T-helper 1 cell treated with Interleukin-12 subunit alpha and Interleukin-12 subunit beta and Interleukin-4 antibody, amounts not matched to agents 30 μg/mL and 1 μg/mL, for 36 hours (primary cell): ENCODE measurements around the gene SPTBN4.
"Not testable (repeated sequence)": the region's sequence is repeated elsewhere in the genome, so short reads cannot be mapped to it uniquely, and the experiment has no call there.

ENCODE experiments used
- H3K27ac Mint-ChIP-seq: one replicate; pipeline ENCODE4 v1.8.0; 2021; ENCODE audit warnings: mild to moderate bottlenecking, mixed read lengths
- H3K27me3 Mint-ChIP-seq: one replicate; pipeline ENCODE4 v1.8.0; 2021; ENCODE audit warnings: low read depth, mixed read lengths
- H3K36me3 Mint-ChIP-seq: one replicate; pipeline ENCODE4 v1.8.0; 2021; ENCODE audit warnings: low read depth, mixed read lengths
- H3K4me1 Mint-ChIP-seq: one replicate; pipeline ENCODE4 v1.8.0; 2021; ENCODE audit warnings: low read depth, mixed read lengths
- H3K4me3 Mint-ChIP-seq: one replicate; pipeline ENCODE4 v1.8.0; 2021; ENCODE audit warnings: mild to moderate bottlenecking, moderate library complexity, mixed read lengths
- H3K9me3 Mint-ChIP-seq: one replicate; pipeline ENCODE4 v1.8.0; 2021; ENCODE audit warnings: mixed read lengths

The SPTBN4 gene

GRCh38 chr19:40591724-40592123 is 124.9 kb downstream of the SPTBN4 start:
- H3K36me3 Mint-ChIP-seq: peaks cover 18% of the 10 kb centered on the region
- H3K4me3 Mint-ChIP-seq, H3K9me3 Mint-ChIP-seq, H3K27ac Mint-ChIP-seq: not testable (repeated sequence)
- H3K4me1 Mint-ChIP-seq: peaks cover 15% of the 10 kb centered on the region
- H3K27me3 Mint-ChIP-seq: peaks cover 20% of the 10 kb centered on the region

DNA sequence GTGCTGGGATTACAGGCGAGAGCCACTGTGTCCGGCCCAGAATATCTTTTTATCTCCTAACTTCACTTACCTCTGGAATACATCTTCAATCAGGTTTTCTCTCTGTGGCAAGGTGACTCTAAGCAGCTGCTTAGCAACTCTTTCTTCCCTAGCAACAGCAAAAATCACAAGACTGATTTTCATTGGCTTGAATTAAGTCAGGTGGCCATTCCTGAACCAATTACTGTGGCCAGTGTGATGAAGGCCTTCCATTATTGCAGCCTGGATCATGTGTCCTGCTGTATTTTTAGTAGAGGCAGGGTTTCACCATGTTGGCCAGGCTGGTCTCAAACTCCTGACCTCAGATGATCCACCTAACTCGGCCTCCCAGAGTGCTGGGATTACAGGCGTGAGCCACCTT is 125.4 kb downstream of the SPTBN4 start:
- peaks cover 22% of the 10 kb centered on the region for H3K27me3 Mint-ChIP-seq

DNA sequence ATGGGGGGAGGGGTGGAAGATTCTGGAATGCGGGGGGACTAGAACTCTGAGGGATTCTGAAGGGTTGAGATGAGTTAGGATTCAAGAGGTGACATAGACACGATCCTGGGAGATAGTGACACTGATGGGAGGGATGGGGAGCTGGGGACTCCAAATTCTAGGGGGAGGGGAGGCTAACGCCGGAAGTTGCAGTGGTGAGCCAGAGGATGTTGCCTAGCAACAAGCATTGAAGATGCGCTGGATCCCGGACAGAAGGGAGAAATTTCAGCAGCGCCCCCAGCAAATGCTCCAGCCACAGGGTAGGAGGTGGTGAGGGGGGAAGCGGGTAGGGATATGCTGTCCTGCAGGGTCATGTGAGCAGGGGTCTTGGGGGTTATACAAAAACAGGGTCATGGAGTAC is 127.5 kb downstream of the SPTBN4 start:
- Mint-ChIP-seq H3K36me3 (peaks cover 9% of the 10 kb centered on the region), H3K9me3 (no peaks in the 10 kb centered on the region), H3K27ac (no peak overlapping the region), H3K4me1 (peaks cover 21% of the 10 kb centered on the region), H3K27me3 (peaks cover 39% of the 10 kb centered on the region), H3K4me3 (no peak overlapping the region)

More for the DNA sequence above, 125.4 kb downstream of the SPTBN4 start:
- peaks cover 15% of the 10 kb centered on the region for H3K4me1 Mint-ChIP-seq
- peak overlapping the region; percentile 6 for H3K27ac Mint-ChIP-seq
- no peaks in the 10 kb centered on the region for H3K9me3 Mint-ChIP-seq
- no peak overlapping the region for H3K4me3 Mint-ChIP-seq
- peaks cover 15% of the 10 kb centered on the region for H3K36me3 Mint-ChIP-seq

GRCh38 chr19:40594657-40595091 is 127.9 kb downstream of the SPTBN4 start:
- Mint-ChIP-seq H3K36me3 (peaks cover 6% of the 10 kb centered on the region), H3K4me1 (peaks cover 23% of the 10 kb centered on the region), H3K9me3 (no peaks in the 10 kb centered on the region), H3K4me3 (no peak overlapping the region), H3K27ac (no peak overlapping the region), H3K27me3 (peaks cover 44% of the 10 kb centered on the region)

- H3K27me3 Mint-ChIP-seq: peaks cover 56% of the 10 kb centered on the region
- H3K4me3 Mint-ChIP-seq: no peak overlapping the region
- H3K36me3 Mint-ChIP-seq: peaks cover 5% of the 10 kb centered on the region
- H3K27ac Mint-ChIP-seq: no peak overlapping the region
- H3K4me1 Mint-ChIP-seq: peaks cover 33% of the 10 kb centered on the region
- no peaks in the 10 kb centered on the region for H3K9me3 Mint-ChIP-seq
Observed at GRCh38 chr19:40596608-40597328, 130.0 kb downstream of the SPTBN4 start.

DNA sequence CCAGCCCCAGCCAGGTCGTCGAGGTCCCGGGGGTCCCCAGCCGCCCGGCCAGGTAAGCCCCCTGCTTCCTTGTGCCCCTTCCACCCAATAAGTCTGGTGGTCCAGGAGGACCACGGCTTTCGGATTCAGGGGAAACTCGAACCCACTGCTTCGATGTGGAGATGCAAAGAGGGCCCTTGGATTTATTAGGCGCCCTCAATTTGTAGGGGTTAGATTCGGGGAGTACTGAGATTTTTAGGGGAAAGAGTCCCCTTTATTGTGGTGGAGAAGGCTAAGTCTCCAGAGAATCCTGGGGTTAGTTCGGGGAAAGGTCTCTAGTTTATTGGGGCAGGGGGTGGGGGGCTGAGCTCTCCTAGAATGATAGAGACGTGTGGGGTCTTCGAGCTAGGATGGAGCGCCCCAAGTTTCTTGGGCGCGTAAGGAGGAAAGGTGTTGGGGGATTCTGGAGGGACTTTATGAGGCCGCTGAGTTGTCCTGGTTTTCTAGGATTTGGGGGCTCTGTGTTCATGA is 130.6 kb downstream of the SPTBN4 start:
- H3K4me1 Mint-ChIP-seq: peaks cover 37% of the 10 kb centered on the region
- no peak overlapping the region for H3K4me3 Mint-ChIP-seq
- H3K36me3 Mint-ChIP-seq: peaks cover 2% of the 10 kb centered on the region
- H3K27me3 Mint-ChIP-seq: peaks cover 60% of the 10 kb centered on the region
- H3K27ac Mint-ChIP-seq: peak overlapping the region; percentile 26
- H3K9me3 Mint-ChIP-seq: no peaks in the 10 kb centered on the region

DNA sequence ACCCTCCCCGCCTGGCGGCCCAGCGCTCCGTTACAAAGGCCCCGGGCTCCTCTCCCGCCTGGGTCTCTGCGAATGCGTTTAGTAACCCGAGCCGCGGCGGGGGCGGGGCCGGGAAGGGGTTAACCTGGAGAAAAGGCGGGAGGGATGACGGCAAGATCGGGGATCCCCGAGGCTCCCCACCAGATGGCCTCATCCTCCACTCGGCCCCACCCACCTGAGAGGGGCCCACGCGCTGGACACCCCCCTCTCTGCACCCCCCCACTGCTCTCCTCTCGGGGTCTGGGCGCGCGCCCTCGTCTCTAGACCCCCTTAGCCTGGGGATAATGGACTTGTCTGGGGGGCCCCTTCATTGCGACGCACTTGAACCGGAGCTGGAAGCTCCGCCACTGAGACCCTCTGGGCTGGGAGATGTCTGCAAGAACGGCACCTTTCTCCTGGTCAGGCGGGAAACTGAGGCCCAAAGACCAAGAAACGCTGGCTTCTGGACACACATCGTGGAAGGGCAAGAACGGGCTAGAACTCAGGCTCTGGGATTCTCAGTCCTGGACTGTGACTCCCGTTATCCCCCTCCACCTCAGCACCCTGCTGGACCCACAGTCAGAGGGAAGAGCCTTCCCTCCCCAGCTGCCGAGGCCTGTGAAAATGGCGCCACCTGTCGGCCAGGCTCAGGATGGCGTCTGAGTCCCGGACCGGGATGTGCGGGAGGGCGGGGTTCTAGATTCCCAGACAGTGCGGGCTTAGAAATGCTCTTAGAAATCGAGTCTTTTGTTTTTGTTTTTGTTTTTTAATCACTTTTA is 131.5 kb downstream of the SPTBN4 start:
- Mint-ChIP-seq H3K27ac (no peak overlapping the region), H3K27me3 (peaks cover 65% of the 10 kb centered on the region), H3K4me3 (peak overlapping the region; percentile 3), H3K36me3 (peaks cover 2% of the 10 kb centered on the region), H3K9me3 (no peaks in the 10 kb centered on the region), H3K4me1 (peaks cover 42% of the 10 kb centered on the region)

DNA sequence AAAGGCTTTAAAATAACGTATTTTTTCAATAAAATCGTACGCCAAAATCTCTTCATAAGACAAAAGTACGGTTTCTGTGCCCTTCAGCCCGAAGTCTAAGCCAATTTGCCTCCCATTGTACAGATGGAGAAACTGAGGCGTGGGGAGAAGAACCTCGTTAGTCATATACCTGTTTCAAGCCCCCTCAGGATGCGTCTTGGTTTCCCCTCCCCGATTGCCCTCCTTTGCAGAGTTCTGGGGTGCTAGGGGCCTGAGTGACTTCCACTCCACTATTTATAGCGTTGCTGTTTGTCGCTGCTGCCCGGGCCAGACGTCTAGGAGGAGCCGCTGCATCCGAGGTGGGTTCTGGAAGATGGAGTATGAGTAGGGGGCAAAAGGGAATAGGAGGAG is 132.1 kb downstream of the SPTBN4 start:
- H3K36me3 Mint-ChIP-seq: peaks cover 2% of the 10 kb centered on the region
- no peak overlapping the region for H3K27ac Mint-ChIP-seq
- H3K4me3 Mint-ChIP-seq: peak overlapping the region; percentile 3
- peaks cover 67% of the 10 kb centered on the region for H3K27me3 Mint-ChIP-seq
- H3K4me1 Mint-ChIP-seq: peaks cover 45% of the 10 kb centered on the region
- H3K9me3 Mint-ChIP-seq: no peaks in the 10 kb centered on the region

- H3K4me3 Mint-ChIP-seq: peak overlapping the region; percentile 56
- H3K9me3 Mint-ChIP-seq: no peaks in the 10 kb centered on the region
- no peak overlapping the region for H3K27ac Mint-ChIP-seq
- peaks cover 70% of the 10 kb centered on the region for H3K27me3 Mint-ChIP-seq
- peaks cover 46% of the 10 kb centered on the region for H3K4me1 Mint-ChIP-seq
- peaks cover 2% of the 10 kb centered on the region for H3K36me3 Mint-ChIP-seq
Observed at GRCh38 chr19:40599331-40599901, 132.6 kb downstream of the SPTBN4 start.

GRCh38 chr19:40599902-40600569 is 133.2 kb downstream of the SPTBN4 start:
- no peaks in the 10 kb centered on the region for H3K9me3 Mint-ChIP-seq
- no peak overlapping the region for H3K27ac Mint-ChIP-seq
- H3K36me3 Mint-ChIP-seq: peaks cover 2% of the 10 kb centered on the region
- H3K4me3 Mint-ChIP-seq: peak overlapping the region; percentile 56
- peaks cover 44% of the 10 kb centered on the region for H3K4me1 Mint-ChIP-seq
- H3K27me3 Mint-ChIP-seq: peaks cover 65% of the 10 kb centered on the region

DNA sequence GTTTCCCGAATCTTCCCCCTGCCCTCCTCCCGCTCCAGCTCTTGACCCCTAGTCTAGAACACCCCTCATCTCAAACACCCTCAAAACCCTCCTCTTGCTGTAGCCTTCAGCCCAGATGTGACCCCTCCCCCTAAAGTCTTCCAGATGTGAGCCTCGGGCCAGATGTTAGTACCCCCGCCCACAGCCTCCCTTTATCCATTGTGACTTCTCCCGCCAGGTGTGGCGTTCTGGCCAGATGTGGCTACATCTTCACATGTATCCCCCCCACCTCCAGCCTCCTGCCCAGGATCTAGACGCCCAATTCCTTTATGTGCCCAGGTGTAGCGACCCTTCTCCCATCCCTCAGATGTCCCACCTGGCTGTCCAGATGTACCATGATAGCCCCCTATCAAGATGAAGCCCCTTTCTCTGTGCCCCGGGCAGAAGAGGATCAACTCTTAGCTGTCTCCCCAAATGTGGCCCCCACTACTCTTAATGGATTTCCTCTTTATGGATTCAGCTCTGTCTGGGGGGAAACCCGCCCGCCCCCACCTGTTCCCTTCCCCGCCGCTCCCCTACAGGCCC is 133.9 kb downstream of the SPTBN4 start:
- peaks cover 2% of the 10 kb centered on the region for H3K36me3 Mint-ChIP-seq
- H3K27me3 Mint-ChIP-seq: peaks cover 59% of the 10 kb centered on the region
- peaks cover 47% of the 10 kb centered on the region for H3K4me1 Mint-ChIP-seq
- H3K27ac Mint-ChIP-seq: no peak overlapping the region
- H3K4me3 Mint-ChIP-seq: peak overlapping the region; percentile 44
- no peaks in the 10 kb centered on the region for H3K9me3 Mint-ChIP-seq

DNA sequence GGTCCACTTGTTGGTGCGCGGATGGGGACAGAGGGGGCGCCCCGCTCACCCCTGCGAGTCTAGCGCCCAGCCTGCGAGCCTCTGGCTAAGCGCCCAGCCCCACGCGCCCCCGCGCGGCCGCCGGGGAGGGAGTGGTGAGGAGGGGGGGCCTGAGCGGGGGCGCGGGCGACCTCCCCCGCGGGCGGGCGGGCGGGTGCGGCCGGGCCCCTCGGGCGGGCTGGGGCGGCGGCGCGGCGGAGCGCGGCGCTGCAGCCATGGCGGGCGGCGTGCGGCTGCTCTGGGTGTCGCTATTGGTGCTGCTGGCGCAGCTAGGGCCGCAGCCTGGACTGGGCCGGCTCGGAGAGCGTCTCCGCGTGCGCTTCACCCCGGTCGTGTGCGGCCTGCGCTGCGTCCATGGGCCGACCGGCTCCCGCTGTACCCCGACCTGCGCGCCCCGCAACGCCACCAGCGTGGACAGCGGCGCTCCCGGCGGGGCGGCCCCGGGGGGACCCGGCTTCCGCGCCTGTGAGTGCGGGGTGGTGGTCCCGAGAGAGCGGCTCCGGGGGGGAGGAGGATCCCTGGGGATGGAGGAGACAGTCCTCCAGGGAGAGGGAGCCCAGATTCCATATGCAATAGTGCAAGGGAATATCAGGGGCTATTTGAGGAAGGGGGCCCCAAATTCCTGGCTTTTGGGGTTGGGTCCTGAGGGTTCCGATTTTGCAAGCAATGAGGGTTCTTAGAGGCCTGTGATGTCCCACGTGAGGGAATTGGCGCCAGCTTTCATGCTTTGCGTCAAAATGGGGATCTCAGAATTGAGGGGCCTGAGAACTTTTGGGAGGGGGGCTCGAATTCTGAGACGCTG is 134.6 kb downstream of the SPTBN4 start, which contains the start of gene LTBP4:
LTBP4 (plus strand) TSS at position 236 of the 841 bp plus-strand sequence; CDS start at position 255, 19 bp downstream.
- Mint-ChIP-seq H3K36me3 (peaks cover 2% of the 10 kb centered on the region), H3K4me1 (peaks cover 50% of the 10 kb centered on the region), H3K27me3 (peaks cover 53% of the 10 kb centered on the region), H3K27ac (no peak within 1 kb of the TSS), H3K4me3 (peak within 1 kb of the TSS; percentile 59), H3K9me3 (no peaks in the 10 kb centered on the region)

DNA sequence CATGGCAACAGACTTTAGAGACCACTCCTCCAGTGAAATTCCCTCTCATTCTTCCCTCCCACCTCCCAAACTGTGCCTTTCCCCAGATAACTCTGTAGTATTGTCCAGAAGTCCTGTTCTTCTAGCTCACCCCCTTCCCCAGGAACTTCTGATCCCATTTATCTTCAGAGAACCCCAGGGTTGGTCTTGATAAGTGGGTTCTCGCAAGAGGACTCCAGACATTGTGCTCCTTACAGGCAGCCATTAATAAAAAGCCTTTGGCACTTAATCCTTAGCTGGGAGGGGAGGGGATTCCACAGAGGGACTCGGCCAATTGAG is 136.2 kb downstream of the SPTBN4 start:
- Mint-ChIP-seq H3K4me3 (peak overlapping the region; percentile 34), H3K9me3 (no peaks in the 10 kb centered on the region), H3K4me1 (peaks cover 58% of the 10 kb centered on the region), H3K36me3 (peaks cover 2% of the 10 kb centered on the region), H3K27ac (no peak overlapping the region), H3K27me3 (peaks cover 41% of the 10 kb centered on the region)
